NCI-H82 (cell line): ENCODE data around the gene PLCD3.

Source experiments
- DNase-seq: peaks from one replicate; lab custom pipeline; 2025; lab: John Stamatoyannopoulos, UW

Gene PLCD3, protein sequence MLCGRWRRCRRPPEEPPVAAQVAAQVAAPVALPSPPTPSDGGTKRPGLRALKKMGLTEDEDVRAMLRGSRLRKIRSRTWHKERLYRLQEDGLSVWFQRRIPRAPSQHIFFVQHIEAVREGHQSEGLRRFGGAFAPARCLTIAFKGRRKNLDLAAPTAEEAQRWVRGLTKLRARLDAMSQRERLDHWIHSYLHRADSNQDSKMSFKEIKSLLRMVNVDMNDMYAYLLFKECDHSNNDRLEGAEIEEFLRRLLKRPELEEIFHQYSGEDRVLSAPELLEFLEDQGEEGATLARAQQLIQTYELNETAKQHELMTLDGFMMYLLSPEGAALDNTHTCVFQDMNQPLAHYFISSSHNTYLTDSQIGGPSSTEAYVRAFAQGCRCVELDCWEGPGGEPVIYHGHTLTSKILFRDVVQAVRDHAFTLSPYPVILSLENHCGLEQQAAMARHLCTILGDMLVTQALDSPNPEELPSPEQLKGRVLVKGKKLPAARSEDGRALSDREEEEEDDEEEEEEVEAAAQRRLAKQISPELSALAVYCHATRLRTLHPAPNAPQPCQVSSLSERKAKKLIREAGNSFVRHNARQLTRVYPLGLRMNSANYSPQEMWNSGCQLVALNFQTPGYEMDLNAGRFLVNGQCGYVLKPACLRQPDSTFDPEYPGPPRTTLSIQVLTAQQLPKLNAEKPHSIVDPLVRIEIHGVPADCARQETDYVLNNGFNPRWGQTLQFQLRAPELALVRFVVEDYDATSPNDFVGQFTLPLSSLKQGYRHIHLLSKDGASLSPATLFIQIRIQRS

DNA sequence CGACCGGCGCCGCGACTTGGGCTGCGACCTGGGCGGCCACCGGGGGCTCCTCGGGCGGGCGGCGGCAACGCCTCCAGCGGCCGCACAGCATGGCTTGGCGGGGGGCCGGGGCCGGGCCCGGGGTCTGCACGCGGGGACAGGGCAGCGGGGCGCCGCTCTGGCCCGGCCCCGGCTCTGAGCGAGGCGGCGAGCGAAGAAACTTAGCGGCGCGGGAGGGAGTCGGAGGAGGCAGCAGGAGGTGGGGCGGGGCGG is at the start of gene PLCD3:
PLCD3 (minus strand) TSS at position 196 of the 252 bp plus-strand sequence; CDS start at position 91, 105 bp downstream.
- DNase-seq: no peak

DNA sequence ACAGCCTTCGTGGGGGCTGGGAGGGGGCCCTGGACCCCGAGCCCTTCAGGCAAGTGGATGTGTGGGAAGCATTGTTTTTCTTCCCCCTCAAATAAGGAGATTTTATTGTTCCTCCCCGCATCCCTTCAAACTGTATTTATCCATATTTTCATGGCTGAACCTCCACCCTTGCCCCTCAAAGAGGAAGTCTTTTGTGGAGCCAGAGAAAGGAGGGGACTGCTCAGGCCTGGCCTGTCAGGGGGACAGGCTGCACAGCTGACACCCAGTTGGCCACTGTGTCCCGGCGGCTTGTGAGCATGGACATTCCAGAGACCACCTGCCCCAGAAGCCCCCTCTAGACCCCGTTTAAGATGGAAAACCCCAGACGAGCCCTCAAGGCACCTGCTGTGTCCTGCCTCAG is 45.2 kb upstream of the PLCD3 start:
- DNase-seq: no peak

DNA sequence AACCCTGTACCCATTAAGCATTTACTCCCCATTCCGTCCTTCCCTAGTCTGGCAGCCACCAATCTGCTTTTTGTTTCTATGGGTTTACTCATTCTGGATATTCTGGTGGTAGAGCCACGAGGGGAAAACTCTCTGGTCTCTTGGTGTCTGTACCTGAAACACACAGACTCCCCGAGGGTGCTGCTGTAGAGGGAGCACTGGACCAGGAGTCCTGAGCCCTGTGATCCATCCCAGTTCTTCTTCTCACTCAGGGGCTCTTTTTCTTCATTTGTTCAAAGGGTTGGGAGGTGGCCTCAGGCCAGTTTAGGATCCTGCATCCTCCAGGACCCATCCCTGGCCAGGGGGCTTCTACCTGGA is 43.4 kb upstream of the PLCD3 start:
- DNase-seq: no peak

GRCh38 chr17:45172541-45173286 is 40.4 kb upstream of the PLCD3 start:
- DNase-seq: peak; percentile 86

DNA sequence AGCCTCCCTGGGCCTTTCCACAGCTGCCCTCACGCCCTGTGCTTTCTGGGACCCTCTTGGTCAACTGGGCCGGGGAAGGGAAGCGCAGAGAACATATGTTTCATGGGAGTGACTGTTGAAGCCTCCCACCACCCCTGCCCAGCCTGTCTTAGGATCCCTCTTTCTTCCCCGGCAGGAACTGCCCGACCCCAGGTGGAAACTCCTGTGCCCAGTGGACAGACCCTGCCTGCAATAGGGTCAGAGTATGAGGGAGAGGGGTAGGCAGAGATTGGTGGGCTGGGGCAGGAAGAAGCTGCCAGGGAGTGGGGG is 39.9 kb upstream of the PLCD3 start:
- DNase-seq: no peak

DNA sequence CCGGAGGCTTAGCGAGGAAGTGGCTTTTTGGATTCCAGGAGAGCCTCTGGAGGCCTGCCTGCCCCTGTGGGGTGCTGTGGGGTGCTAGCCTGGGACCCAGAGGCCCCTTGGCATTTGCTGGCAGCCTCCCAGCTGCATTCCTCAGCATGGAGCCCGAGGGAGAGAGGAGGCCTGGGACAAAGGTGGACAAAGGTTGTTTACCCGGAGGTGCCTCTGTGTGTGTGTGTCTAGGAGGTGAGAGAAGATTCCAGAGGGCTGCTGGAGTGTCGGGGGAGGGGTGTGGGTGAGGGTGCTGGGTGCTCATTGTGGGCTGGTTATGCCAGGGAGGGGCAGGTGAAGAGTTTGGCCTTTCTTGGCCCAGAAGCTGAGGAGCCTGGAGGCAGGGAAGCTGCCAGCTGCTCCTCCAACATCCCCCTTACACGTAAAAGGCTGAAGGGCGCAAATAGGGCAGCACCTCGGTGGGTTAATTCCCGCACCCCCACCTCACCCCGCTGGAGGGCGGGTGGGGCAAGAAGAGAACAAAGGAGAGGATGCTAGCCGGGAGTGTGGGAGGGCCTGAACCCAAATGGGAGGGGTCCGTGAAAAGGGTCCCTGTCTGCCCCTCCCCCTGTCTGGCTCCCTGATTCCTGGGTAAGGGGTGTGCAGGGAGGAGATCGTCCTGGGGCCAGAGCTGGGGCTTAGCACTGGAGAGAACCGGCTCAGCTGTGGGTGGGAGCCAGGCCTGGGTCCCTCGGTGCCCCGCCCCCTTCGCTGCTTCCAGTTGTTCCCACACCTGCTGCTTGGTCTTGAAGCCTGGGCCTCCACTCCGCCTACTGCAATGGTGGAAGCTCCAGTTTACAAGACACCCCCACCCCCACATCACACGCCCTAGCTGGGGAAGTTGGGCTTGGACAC is 39.3 kb upstream of the PLCD3 start:
- peak; percentile 88 for DNase-seq

GRCh38 chr17:45170931-45171337 is 38.6 kb upstream of the PLCD3 start:
- DNase-seq: no peak

GRCh38 chr17:45170280-45170930 is 38.1 kb upstream of the PLCD3 start:
- no peak for DNase-seq

GRCh38 chr17:45168991-45169752 is 36.9 kb upstream of the PLCD3 start:
- DNase-seq: no peak

DNA sequence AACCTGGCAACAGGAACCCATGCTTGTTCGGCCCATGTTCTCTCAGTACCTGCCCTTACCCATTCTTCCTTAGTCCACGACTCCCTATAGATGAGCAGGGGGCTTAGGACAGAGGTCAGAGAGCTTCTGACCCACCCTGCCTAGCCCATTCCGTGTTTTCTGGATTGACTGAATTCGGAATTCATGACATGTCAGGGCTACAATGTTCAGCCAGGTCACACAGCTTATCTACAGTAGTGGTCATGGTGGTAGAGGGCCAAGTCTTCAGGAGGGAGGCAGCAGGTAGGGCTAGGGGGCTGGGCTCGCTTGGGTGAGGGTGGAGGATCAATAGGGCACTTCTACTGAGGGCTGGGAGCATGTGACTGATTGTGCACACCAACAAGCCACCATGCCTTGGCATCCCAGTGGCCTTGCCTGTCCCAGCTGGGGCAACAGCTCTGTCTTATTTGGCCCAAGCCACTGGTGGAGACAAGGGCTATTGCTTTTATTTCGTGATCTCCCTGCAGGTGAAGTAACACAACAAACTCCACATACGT is 32.5 kb upstream of the PLCD3 start:
- DNase-seq: no peak

DNA sequence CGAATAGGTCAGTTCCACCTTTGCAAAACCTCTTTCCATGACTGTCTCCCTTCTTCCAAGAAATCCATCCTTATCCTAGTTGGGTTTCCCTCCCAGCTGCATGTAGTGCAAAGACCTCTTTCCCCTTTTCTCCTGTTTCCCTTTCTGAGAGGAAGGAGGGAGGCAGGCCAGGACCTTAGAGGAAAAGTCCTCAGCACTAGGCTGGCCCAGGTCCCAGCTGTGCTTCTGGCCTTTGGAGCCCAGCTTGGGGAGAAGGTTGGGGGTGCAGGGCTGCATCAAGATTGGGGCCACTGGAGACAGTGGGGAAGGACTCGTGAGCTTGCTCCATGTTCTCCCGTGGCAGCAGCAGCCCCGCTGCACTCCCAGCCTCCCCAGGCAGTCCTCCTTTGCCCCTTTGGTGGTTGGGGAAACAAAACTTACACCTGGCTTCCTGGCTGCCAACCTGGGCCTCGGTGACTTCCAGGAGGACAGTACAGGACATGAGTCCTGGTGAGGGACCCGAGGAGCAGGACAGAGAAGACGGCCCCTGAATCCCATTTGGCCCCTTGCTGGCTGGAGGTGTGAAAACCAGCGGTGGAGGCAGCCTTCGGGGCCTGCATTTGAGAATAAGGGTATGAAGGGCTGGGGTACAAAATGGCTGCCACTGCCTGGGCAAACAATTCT is 29.8 kb upstream of the PLCD3 start:
- DNase-seq: no peak

- peak; percentile 100 for DNase-seq
Observed at GRCh38 chr17:45161288-45162024, 29.1 kb upstream of the PLCD3 start, which contains the start of gene HEXIM2. HEXIM2 (plus strand) TSS chr17:45161875; CDS start chr17:45162794, 919 bp downstream.

DNA sequence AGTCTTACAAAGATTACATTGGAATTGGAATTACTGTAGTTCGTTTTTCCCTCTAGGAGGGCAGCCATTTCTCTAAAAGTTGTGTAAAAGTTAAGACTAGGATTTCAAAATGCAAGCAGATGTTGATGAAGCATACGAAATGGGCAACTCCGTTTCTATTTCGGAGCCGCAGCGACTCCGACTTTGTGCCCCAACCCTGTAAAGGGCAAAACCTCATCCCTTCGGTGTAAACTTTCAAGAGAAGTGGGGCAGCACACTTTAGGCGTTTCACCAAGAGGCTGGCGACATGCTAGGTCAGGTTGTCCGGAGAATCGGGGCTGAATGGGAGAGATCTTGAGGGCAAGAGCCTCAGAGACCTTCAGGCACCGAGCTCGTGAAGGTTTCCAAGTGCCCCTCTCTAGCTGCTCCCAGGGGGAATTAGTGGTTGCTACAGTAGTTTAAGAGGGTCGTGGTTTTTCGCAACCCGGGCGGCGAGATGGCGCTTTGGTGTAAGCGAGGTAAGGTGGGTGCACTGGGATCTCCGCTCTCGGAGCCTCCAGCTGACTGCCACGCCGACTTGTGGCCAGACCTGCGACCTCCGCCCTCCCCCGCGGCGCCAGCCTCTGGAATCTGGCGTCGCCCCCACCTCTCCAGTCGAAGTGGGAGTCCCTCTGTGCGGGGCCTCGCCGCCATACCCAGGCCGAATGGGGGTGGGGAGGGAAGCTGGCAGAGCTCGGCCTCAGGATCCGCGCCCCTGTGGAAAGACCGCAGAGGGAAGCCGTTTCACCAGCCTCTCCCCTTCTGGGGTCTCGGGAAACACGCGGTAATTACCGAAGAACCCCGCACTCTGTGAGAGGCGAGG is 28.4 kb upstream of the PLCD3 start:
- peak; percentile 85 for DNase-seq

DNA sequence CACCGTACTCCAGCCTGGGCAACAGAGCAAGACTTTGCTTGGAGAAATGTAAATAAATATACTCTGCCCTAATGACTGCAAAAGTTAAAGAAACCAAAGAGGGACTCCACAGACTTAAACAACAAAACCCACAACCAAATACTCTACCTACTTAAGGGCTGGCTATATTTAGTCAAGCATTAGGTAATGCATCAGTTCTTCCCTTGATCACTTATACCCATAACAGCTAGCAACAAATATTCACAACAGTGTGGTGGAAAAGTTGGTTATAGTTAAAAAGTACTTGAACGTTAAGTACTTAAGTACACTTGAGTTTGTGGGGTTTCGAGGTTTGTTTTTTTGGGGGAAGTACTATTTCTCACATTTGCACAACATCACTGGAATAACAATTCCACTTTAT is 23.9 kb upstream of the PLCD3 start:
- DNase-seq: no peak

GRCh38 chr17:45155483-45155882 is 23.2 kb upstream of the PLCD3 start:
- peak; percentile 27 for DNase-seq

DNA sequence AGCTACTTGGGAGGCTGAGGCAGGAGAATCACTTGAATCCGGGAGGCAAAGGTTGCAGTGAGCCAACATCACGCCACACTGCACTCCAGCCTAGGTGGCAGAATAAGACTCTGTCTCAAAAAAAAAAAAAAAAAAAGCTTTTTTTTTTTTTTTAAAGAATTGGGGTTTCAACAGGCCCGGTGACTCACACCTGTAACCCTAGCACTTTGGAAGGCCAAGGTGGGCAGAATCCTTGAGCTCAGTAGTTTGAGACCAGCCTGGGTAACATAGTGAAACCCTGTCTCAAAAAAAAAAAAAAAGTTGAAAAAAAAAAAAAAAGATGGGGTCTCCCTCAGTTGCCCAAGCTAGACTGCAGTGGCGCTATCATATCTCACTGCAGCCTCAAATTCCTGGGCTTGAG is 22.7 kb upstream of the PLCD3 start:
- DNase-seq: no peak

DNA sequence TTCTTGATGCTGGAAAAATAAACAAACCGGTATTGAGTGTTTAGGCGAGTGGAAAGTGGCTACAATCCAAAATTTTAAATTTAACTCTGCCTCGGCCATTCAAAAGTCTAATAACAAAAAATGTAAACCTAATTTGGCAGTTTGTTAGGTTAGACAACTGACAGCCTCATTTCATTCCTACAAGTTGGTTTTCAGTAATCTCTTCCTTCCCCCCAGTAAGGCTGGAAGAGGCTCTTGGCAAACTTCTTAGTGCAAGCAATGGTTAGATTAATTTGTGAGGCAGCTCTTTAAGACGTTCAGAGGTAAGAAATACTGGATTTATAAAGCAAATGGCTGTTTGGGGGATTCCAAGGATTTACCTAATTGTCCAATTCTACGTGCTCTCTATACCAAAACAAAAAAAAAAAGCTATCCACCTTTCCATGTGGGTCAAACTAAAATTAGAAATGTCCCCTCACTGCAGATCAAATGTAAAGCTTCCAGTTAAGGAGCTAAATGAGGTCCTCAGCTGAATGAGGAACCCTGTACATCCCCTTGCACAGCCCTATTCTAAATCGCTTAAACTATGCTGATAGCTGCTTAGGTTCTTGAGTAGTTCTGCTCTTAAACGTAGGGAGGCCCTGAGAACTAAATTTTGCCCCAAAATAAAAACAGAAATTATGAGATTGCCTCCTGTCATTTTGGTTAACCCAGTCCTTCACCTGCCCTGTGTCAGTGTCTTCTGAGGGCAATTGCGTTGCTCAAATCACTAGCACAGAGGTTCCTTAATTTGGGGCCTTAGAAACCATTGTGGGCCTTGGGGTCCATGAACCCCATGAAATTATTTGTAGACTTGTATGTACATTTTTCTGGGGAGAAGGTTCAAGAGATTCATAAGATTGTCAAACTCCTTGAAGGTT is 18.8 kb upstream of the PLCD3 start:
- DNase-seq: peak; percentile 30
